Prostate gland (tissue), 2 donors: Measurements from ENCODE around the gene GPR158. TPM values are rescaled to one million over a fixed set of nuclear protein-coding genes. Genes with fewer than 3 reads are reported as not detected.

Source experiments
- DNase-seq: peaks from one replicate; pipeline ENCODE4 v3.0.0-alpha.2; 2019; ENCODE audit warnings: low spot score
- H3K27ac ChIP-seq, 2 donors: fragments of 200-600 bp; sonication (generic); 2 replicates each; pipeline ENCODE4 v1.5.1; 2017 to 2019
- H3K27me3 ChIP-seq: fragments of 200-600 bp; sonication (generic); replicated peaks from 2 replicates; pipeline ENCODE4 v1.5.1; 2019; ENCODE audit not compliant: insufficient read depth
- H3K36me3 ChIP-seq, 2 donors: fragments of 200-600 bp; sonication (generic); 1 replicate in 1 of 2; 2 replicates in 1 of 2; pipeline versions ENCODE4 v1.5.1 to v1.8.1; 2017 to 2019
- H3K4me1 ChIP-seq: fragments of 200-600 bp; sonication (generic); replicated peaks from 2 replicates; pipeline ENCODE4 v1.5.1; 2019
- H3K4me3 ChIP-seq, 2 donors: fragments of 200-600 bp; sonication (generic); 2 replicates each; pipeline ENCODE4 v1.5.1; 2017 to 2019
- H3K9me3 ChIP-seq: fragments of 200-600 bp; sonication (generic); 2 replicates; pipeline ENCODE4 v1.5.1; 2017
- CTCF ChIP-seq, 4 experiments: fragments of 200-600 bp in 2 of 4; fragments of 450-650 bp in 2 of 4; sonication (generic) in 2 of 4; IDR thresholded peaks; 1 replicate in 3 of 4; 2 replicates in 1 of 4; pipeline ENCODE4 v1.5.1; 2016 to 2019; ENCODE audit warnings: antibody characterized with exemption in 4 of 4, mild to moderate bottlenecking in 2 of 4, moderate library complexity in 2 of 4
- POLR2A ChIP-seq: fragments of 450-650 bp; IDR thresholded peaks from one replicate; pipeline ENCODE4 v1.6.1; 2016; ENCODE audit warnings: antibody characterized with exemption, mild to moderate bottlenecking
- POLR2AphosphoS5 ChIP-seq: sonication (generic); formaldehyde crosslinking; IDR thresholded peaks from one replicate; pipeline ENCODE4 v1.6.1; 2017; ENCODE audit warnings: antibody characterized with exemption
- WGBS: methylation state at CpG from one replicate; pipeline ENCODE4 v1.1.5; 2018; 5-methylcytosine and 5-hydroxymethylcytosine counted together
- intact Hi-C: fragments of 100-400 bp; cut with DNase I; formaldehyde crosslinking; loops from one replicate; pipeline ENCODE4 v1.14.2; 2022
- total RNA-seq, 2 donors: library from RNA; depleted of rRNA; stranded (reverse); fragments of >200 nt; gene quantifications; one replicate each; pipeline ENCODE4 v1.1.0, GENCODE V29; 2016

GPR158 gene
- total RNA-seq, 2 donors from 2014 or later = 0.36 to 1.5 TPM

DNA sequence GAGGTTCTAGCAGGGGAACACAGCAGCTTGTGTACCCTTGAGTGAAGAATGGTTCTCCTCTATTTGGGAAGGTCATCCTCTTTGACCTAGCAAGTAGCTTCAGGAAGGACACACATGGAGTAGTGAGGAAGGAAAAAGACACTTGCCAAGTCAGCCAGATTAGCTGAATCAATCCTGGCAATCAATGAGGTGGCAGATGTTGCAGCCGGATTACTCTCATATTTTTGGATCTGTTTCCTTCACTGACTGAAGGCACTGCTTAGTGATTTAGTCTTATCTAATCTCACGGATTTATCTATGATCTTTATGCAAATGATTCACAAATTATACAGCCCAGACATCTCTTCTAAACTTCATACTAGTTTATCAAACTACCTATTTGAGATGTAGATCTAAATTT is 218.8 kb downstream of the GPR158 start:
- DNase-seq = no peak
- no peak overlapping the region for H3K27ac ChIP-seq
- no peak overlapping the region for H3K4me3 ChIP-seq
- TF ChIP-seq POLR2AphosphoS5 = no peak
- TF ChIP-seq POLR2A = no peak
- TF ChIP-seq CTCF (IDR thresholded peaks at IDR 0.05) = no peak
- H3K27me3 ChIP-seq = no peaks in the 10 kb centered on the region
- no peaks in the 10 kb centered on the region for H3K36me3 ChIP-seq
- H3K9me3 ChIP-seq = no peaks in the 10 kb centered on the region
- intact Hi-C loops = no loop called here
- no peaks in the 10 kb centered on the region for H3K4me1 ChIP-seq
- 50% methylated on average over 2 of the region's 2 CpGs for WGBS

DNA sequence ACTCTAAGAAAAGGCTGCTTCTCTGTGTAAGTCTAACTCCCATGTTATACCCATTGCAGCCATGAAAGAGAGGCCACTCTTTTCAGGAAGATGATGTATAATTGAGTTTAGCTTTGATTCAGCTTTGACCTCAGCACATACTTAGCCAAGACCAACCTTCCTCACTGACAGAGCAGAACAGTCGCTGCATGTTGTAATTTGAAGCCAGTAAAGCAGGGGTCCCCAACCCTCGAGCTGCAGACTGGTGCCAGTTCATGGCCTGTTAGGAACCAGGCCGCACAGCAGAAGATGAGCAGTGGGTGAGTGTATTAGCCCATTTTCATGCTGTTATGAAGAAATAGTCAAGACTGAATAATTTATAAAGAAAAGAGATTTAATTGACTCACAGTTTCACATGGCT is 223.9 kb downstream of the GPR158 start:
- Histone ChIP-seq H3K27me3 (no peaks in the 10 kb centered on the region), H3K9me3 (no peaks in the 10 kb centered on the region), H3K4me3 (no peak overlapping the region), H3K36me3 (no peaks in the 10 kb centered on the region), H3K27ac (no peak overlapping the region), H3K4me1 (no peaks in the 10 kb centered on the region)
- DNase-seq = no peak
- WGBS = 50% methylated on average over 3 of the region's 3 CpGs
- TF ChIP-seq POLR2A (no peak), CTCF (IDR thresholded peaks at IDR 0.05) (no peak), POLR2AphosphoS5 (no peak)
- intact Hi-C loops = no loop called here

- no peaks in the 10 kb centered on the region for H3K9me3 ChIP-seq
- no peak for DNase-seq
- intact Hi-C loops = no loop called here
- H3K4me1 ChIP-seq = no peaks in the 10 kb centered on the region
- H3K27me3 ChIP-seq = no peaks in the 10 kb centered on the region
- no peak overlapping the region for H3K4me3 ChIP-seq
- no peak overlapping the region for H3K27ac ChIP-seq
- 67% methylated on average over 1 of the region's 1 CpG for WGBS
- TF ChIP-seq CTCF (IDR thresholded peaks at IDR 0.05) (no peak), POLR2AphosphoS5 (no peak), POLR2A (no peak)
- H3K36me3 ChIP-seq = no peaks in the 10 kb centered on the region
Observed at GRCh38 chr10:25405871-25406270, 231.1 kb downstream of the GPR158 start.

GRCh38 chr10:25417611-25418010 is 242.8 kb downstream of the GPR158 start:
- no peaks in the 10 kb centered on the region for H3K27me3 ChIP-seq
- intact Hi-C loops = no loop called here
- H3K4me3 ChIP-seq = no peak overlapping the region
- H3K27ac ChIP-seq = no peak overlapping the region
- no peak for DNase-seq
- H3K36me3 ChIP-seq = no peaks in the 10 kb centered on the region
- no peaks in the 10 kb centered on the region for H3K4me1 ChIP-seq
- WGBS = 83% methylated on average over 2 of the region's 2 CpGs
- no peaks in the 10 kb centered on the region for H3K9me3 ChIP-seq
- TF ChIP-seq CTCF (IDR thresholded peaks at IDR 0.05) = no peak
- no peak for TF ChIP-seq POLR2AphosphoS5
- TF ChIP-seq POLR2A = no peak

- no peak for DNase-seq
- TF ChIP-seq POLR2AphosphoS5 (no peak), POLR2A (no peak), CTCF (IDR thresholded peaks at IDR 0.05) (no peak)
Observed at GRCh38 chr10:25425776-25426175, 251.0 kb downstream of the GPR158 start.

More at GRCh38 chr10:25425776-25426175, 251.0 kb downstream of the GPR158 start:
- no peak overlapping the region for H3K4me3 ChIP-seq
- H3K4me1 ChIP-seq = no peaks in the 10 kb centered on the region
- no peaks in the 10 kb centered on the region for H3K9me3 ChIP-seq
- 77% methylated on average over 2 of the region's 2 CpGs for WGBS
- H3K27ac ChIP-seq = no peak overlapping the region
- no peaks in the 10 kb centered on the region for H3K36me3 ChIP-seq
- no peaks in the 10 kb centered on the region for H3K27me3 ChIP-seq
- intact Hi-C loops = no loop called here
